ENCODE measurements around the gene HTR5A.

HTR5A gene

GRCh38 chr7:155093596-155093995, 23.5 kb downstream of the HTR5A start:
- FAIRE-seq: no peak

DNA sequence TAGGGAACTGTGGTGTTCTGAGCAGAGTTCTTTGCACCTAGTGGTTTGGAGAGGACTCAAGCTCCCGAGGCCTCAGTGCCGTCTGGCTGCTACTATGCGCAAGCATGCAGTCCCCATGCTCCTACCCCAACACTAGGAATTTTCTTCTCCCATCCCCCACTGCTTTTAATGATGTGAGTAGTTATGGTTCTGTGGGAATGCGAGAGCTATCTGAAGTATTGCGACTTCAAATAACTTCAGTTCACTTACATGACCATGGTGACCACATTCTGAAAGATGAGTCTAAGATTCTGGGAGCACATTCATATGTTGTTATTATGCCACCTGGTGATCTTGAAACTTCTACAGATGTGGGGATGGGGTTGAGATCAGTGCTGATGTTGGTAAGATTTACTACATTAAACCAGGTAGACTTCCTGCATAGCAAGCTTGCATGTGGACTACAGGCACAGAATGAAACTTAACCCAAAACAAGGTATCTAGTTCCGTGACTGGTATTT, 24.6 kb downstream of the HTR5A start:
- no peak for FAIRE-seq

DNA sequence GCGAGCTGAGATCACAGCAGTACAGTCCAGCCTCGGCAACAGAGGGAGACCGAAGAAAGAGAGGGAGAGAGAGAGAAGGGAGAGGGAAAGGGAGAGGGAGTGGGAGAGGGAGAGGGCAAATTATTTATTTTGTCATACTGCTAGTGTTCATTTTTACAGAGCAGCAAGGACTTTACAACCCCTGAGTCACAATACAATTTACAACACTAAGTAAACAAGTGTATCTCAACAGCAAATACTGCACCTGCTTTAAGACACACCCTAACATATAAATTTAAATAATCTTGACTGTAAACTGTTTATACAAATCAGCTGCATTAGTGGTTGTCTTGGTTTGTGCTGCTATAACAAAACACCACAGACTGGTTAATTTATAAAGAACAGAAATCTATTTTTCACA, 27.2 kb downstream of the HTR5A start:
- no peak for FAIRE-seq

GRCh38 chr7:155103839-155104238, 33.7 kb downstream of the HTR5A start:
- no peak for FAIRE-seq

GRCh38 chr7:155104913-155105312, 34.8 kb downstream of the HTR5A start:
- FAIRE-seq: no peak

DNA sequence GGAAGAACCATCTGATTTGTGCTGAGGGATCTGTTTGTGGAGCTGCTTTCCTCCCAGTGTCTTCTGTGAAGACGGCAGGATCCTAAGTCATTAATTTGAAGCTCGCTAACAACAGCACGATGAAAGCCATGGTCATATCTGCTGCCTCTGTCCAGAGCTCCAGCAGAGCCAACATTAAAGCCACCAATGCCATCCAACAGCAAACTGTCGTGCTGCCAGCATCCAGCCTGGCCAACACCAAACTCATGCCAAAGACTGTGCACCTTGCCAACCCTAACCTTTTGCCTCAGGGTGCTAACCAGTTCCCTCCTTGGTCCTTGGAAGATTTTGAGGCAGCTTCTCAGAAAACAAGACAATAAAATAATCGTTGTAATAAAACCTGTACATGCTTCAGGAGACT, 36.2 kb downstream of the HTR5A start:
- FAIRE-seq: no peak

DNA sequence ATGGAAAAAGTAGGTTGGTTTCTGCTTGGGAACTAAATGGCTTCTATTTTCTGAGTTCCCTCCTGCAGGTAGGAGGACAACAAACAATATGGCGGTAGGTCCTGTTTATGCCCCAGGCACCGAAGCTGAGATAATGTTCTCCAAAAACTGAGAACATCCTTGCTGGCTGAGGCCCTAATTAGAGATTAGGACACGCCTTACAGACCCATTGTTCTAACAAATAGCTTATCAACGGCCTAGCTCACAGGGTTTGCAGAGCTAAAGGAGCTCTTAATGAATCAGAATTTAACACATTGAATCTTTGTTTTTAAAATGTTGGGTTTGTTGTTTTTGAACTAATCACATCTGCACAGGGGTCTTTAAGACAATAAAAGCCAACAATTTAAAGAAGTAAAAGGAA, 37.0 kb downstream of the HTR5A start:
- no peak for FAIRE-seq

- FAIRE-seq: no peak
These were observed 38.2 kb downstream of the HTR5A start for GRCh38 chr7:155108144-155108901.

GRCh38 chr7:155109121-155109520, 39.0 kb downstream of the HTR5A start:
- FAIRE-seq: peak; percentile 90

DNA sequence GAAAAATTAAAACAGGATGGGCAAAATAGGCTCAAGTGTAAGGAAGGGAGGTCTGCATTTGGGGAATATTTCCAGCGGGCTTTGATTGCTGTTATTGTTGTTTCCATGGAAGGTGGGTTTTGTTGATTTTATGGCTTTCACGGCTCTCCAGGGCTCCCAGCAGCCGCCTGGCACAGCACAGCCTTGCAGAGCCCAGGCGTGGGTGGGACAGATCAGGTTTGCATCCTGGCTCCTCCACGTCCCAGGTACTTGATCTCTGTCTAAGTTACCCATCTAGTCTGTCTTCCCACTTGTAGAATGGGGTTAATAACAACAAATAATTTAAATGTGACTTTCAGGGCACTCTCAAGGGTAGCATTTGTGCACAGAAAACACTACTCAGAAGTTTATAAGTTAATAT, 45.2 kb downstream of the HTR5A start:
- no peak for FAIRE-seq

DNA sequence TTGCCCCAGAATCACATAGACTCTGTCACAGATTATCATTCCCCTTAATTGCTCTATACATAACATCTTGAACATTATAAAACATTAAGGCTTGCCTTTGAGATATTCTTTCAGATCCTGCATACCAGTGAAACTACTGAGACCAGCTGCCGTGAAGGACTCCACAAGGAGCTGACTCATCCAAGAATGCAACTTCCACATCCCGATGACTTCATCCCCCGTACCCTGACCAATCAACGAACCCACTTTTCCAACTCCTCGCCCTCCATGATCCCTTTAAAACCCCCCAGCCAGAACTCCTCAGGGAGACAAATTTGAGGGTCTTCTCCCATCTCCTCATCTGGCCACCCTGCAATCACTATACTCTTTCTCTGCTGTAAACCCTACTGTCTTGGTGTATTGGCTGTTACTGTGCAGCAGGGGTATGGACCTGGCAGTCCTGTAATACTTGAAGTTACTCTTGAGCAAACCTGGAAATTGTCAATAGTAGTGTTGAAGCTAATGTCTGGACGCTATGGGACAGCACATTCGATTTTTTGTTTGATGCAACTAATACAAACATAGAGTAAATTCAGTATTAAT, 49.8 kb downstream of the HTR5A start:
- FAIRE-seq: no peak

- FAIRE-seq: no peak
These were observed 50.3 kb downstream of the HTR5A start for GRCh38 chr7:155120460-155120859.

DNA sequence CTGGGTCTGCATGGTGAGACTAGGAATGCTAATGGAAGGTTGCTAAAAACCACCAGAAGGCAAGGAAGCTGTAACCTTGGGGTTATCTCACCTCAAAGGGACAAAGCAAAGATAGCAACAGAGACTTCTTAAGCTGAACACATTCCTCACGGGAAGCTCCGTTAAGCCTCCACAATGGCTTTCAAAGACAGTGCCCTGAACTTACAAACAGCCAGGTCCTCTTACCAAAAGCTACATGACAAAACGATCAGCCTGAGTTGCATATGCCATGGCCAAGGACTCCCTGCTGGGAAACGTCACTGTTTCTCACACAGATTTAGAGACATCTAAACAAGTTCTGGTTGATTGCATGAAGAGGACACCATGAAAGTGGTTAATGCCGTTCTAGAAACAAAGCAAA, 52.7 kb downstream of the HTR5A start:
- no peak for FAIRE-seq

DNA sequence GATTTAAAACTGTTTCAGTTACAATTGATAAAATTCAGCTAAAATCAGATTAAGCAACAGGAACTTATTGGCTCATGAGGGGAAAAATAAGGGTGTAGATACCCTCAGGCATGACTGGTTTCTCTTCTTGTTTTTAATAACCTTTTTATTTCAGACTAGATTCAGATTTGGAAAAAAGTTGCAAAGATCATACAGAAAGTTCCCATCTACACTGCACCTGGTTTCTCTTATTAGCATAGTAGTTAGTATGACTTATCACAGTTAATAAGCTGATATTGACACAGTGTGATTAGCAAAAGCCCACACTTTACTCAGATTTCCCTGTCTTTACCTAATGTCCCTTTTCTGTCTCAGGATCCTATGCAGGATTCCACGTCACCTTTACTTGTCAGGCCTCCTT, 53.3 kb downstream of the HTR5A start:
- no peak for FAIRE-seq

DNA sequence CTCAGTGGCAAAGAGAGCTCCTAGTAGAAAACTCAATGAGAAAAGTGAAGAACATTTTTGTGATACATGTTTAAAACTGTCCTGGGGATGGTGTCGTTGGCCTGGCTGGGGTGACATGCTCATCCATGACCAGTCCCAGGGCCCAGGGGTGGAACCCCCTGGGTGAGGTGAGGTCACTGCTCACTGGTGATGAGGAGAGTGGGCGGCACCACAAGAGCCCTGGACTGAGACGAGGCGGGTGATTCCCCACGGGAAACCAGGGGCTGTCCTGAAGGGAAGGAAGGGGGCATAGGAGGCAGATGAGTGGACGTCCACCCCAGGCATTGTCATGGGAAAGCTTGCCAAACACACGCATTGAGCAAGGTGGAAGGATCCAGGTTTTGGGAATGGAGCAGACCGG, 54.6 kb downstream of the HTR5A start:
- no peak for FAIRE-seq

DNA sequence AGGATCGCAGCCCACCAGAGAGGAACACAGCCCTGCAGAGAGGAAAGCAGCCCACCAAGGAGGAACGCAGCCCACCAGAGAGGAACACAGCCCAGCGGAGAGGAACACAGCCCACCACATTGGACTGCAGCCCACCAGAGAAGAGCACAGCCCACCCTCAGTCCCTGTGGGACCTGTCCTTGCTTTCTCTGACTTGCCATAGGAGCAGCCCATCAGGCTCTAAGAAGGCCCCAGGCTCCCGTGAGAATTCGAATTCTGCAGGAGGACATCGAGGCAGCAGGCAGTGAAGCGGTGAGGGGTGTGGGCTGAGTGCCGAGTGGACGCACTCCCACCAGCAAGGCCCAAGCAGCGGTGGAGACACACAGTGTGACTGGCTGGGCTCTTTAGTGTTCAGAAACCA, 59.1 kb downstream of the HTR5A start:
- FAIRE-seq: no peak

DNA sequence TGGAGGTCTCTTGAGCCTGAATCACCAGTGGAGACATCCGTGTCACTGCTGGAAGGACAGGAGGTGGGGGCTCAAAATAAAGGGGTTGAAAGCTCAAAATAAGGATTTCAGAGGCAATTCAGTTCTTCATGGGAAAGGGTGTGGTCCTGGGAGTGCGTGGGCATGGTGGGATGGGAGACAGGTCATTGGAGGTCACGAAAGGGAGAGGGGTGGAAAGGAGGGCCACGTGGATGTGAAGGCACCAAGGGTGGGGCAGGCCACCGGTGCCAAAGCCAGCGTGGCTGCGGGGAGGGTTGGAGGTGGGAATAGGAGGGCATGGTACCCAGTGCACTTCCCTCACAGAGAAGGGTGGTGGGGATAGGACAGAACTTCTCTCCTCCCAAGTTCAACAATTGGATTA, 59.7 kb downstream of the HTR5A start:
- no peak for FAIRE-seq

- no peak for FAIRE-seq
These were observed 60.4 kb downstream of the HTR5A start for GRCh38 chr7:155130493-155130892.

- no peak for FAIRE-seq
These were observed 61.0 kb downstream of the HTR5A start for GRCh38 chr7:155131090-155131489.

DNA sequence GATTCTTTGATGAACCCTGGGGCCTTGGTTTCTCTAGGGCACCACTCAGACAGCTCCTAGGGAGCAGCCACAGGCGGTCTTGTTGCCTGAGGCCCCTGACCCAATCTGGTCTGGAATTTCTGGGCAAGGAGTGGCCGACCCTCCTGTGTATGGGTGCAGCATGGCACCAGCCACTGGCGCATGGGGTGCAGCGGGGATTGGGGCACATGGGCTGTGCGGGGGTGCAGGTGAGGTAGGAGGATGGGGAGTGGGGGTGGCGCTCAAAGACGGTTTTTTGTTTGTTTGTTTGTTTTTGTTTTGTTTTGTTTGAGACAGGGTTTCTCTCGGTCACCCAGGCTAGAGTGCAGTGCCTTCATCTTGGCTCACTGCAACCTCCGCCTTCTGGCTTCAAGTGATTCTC, 62.3 kb downstream of the HTR5A start:
- no peak for FAIRE-seq

GRCh38 chr7:155136619-155137243, 66.6 kb downstream of the HTR5A start:
- no peak for FAIRE-seq
